ENCODE results near the gene S100A6.

DNA sequence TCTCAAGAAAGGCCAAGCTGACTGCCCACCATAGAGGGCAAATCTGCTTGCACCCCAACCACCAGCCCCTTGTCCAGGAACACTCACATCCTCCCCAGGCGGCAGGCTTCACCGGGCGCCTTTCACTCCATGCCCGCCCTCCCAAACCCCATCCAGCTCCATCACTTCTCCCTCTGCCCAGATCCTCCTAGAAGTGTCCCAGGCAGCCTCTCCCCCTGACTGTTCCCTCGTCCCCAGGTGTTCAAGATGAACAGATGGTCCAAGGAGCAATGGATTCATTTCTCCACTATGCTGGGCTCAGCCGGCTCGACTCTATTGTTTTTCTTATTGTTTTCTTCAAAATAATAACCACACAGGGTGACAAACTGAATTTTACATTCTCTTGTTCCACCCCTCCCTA is 22.1 kb downstream of the S100A6 start:
- TF ChIP-seq, protein P1, sequence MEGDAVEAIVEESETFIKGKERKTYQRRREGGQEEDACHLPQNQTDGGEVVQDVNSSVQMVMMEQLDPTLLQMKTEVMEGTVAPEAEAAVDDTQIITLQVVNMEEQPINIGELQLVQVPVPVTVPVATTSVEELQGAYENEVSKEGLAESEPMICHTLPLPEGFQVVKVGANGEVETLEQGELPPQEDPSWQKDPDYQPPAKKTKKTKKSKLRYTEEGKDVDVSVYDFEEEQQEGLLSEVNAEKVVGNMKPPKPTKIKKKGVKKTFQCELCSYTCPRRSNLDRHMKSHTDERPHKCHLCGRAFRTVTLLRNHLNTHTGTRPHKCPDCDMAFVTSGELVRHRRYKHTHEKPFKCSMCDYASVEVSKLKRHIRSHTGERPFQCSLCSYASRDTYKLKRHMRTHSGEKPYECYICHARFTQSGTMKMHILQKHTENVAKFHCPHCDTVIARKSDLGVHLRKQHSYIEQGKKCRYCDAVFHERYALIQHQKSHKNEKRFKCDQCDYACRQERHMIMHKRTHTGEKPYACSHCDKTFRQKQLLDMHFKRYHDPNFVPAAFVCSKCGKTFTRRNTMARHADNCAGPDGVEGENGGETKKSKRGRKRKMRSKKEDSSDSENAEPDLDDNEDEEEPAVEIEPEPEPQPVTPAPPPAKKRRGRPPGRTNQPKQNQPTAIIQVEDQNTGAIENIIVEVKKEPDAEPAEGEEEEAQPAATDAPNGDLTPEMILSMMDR (conservative IDR thresholded peaks at IDR 0.05; ENCODE audit: low read depth, low read length), result no peak
- no peak for TF ChIP-seq EZH2 (IDR thresholded peaks at IDR 0.05; ENCODE audit: borderline replicate concordance, low read depth, low read length, poor library complexity, severe bottlenecking)
